Epithelial cell of esophagus (primary cell): ENCODE measurements around the gene POLR1C.
"Not testable (repeated sequence)": the region's sequence is repeated elsewhere in the genome, so short reads cannot be mapped to it uniquely, and the experiment has no call there.

Experiments used
- DNase-seq: peaks from one replicate; pipeline ENCODE4 v3.0.0; 2010; ENCODE audit warnings: low read depth
- H3K4me3 ChIP-seq: 2 replicates; pipeline ENCODE4 v1.5.1; 2011; ENCODE audit warnings: mild to moderate bottlenecking, low read length, control low read depth
- CTCF ChIP-seq: IDR thresholded peaks from 2 replicates; pipeline ENCODE4 v1.5.1; 2011; ENCODE audit warnings: low read depth, mild to moderate bottlenecking, low read length, control low read depth, inconsistent platforms; ENCODE audit not compliant: insufficient read depth; ENCODE audit errors: missing control alignments

POLR1C gene, protein sequence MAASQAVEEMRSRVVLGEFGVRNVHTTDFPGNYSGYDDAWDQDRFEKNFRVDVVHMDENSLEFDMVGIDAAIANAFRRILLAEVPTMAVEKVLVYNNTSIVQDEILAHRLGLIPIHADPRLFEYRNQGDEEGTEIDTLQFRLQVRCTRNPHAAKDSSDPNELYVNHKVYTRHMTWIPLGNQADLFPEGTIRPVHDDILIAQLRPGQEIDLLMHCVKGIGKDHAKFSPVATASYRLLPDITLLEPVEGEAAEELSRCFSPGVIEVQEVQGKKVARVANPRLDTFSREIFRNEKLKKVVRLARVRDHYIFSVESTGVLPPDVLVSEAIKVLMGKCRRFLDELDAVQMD

DNA sequence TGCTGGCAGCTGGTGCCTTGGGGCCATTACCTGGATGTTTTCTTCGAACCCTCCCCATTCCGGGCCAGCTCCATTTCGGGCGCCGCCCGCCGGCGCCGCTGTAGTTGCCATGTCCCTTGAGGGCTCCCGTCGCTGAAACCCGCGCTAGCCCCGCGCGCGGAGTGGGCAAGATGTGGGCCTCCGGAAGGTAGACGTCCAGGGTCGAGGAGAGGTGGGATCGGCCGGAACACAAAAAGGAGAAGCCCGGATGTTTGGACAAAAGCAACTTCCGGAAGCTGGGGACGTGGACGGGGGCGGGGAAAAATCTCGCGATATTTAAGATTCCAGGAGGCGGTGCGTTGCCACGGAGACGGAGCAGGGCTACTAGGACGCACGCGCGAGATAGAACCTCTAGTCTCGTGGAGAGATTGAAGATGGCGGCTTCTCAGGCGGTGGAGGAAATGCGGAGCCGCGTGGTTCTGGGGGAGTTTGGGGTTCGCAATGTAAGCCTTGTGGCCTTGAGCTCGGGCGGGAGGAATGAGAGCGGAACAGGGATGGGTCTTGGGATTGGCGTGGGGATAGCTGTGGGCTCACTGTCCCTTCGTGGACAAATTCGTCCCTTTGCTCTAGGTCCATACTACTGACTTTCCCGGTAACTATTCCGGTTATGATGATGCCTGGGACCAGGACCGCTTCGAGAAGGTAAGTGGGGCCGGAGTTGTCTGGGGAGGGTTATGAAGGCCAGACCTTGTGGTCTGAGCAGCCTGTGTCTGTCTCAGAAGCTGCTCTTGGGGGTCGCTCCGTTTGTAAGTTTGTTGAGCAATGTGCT is at the start of gene POLR1C, which contains the start of gene YIPF3:
TSS of gene POLR1C (plus strand) at position 393 of the 808 bp plus-strand sequence. CDS start at position 414, 21 bp downstream.
TSS of gene YIPF3 (minus strand) at position 230 of the 808 bp plus-strand sequence. CDS start at position 111, 119 bp downstream.
- H3K4me3 ChIP-seq: peak within 1 kb of the TSS; percentile 98
- TF ChIP-seq CTCF: no peak
- DNase-seq: peak; percentile 98

DNA sequence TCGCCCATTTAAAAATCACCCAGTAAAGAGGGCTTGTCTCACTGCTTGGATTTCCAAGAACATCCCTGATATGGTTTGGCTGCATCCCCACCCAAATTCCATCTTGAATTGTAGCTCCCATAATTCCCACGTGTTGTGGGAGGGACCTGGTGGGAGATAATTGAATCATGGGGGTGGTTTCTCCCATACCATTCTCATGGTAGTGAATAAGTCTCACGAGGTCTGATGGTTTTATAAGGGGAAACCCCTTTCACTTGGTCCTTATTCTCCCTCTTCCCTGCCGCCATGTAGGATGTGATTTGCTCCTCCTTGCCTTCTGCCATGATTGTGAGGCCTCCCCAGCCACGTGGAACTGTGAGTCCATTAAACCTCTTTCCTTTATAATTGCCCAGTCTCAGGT is 49.6 kb upstream of the POLR1C start:
- not testable (repeated sequence) for DNase-seq, H3K4me3 ChIP-seq

DNA sequence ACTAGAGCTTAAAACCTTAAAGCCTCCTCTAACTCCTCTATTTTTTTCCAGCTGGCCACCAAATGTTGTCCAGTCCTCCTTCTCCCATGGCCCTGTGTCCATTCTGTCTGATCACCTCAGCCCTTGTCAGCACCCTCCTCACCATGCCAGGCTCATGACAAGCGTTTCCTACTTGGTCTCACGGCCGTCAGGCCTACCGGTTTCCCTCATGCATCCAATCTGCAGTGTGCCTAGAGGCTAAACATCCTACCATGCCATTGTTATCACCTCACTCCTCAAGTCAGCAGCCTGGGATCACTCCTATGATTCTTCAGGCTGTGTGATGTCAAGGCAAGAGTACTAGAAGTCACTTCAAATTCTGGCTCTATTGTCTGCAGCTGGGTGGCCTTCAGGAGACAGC is 49.1 kb upstream of the POLR1C start:
- TF ChIP-seq CTCF: no peak
- H3K4me3 ChIP-seq: no peak overlapping the region
- no peak for DNase-seq

- TF ChIP-seq CTCF: no peak
- no peak for DNase-seq
- no peak overlapping the region for H3K4me3 ChIP-seq
These were observed 48.6 kb upstream of the POLR1C start for GRCh38 chr6:43468240-43468639.

- no peak for TF ChIP-seq CTCF
- peak; percentile 33 for DNase-seq
- H3K4me3 ChIP-seq: no peak overlapping the region
These were observed 47.9 kb upstream of the POLR1C start for GRCh38 chr6:43468748-43469681.

DNA sequence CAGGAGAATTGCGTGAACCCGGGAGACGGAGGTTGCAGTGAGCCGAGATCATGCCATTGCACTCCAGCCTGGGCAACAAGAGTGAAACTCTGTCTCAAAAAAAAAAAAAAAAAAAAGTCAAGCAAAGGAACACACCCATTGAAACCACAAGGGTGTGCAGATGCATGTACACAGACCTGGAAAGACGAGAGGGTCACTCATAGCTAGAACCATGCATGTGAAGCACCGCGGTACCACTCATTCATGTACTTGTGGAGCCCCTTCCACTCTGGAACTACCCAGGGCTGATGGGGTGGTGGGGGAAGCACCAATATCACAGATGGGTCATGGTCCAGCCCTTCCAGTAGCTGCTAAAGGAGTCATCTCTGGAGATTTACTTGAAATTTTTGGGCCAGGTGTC is 46.9 kb upstream of the POLR1C start:
- H3K4me3 ChIP-seq: no peak overlapping the region
- DNase-seq: no peak
- no peak for TF ChIP-seq CTCF

GRCh38 chr6:43471399-43471798 is 45.5 kb upstream of the POLR1C start:
- no peak for TF ChIP-seq CTCF
- no peak overlapping the region for H3K4me3 ChIP-seq
- no peak for DNase-seq
